ENCODE measurements around the gene CHD3. TPM values are rescaled to one million over a fixed set of nuclear protein-coding genes. Genes with fewer than 3 reads are reported as not detected.

The CHD3 gene
- total RNA-seq, 6 experiments from 2014 or later: 3.2 to 7.2 (median 5.1) TPM

DNA sequence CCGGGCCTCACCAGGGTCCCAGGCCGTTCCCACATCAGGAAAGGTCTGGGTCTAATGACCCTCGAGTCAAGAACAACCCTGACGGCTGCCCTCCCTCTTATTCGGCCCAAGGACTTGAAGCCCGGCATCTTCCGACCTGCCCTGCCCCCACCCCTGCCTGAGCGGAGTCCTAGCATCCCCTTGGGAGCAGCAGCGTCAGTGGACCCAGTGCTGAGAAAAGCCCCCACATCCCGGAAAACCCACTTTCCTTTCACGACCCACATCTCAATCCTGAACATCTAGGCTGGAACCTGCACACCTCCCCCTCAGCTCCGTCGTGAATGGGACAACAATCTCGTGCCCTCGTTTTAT is 33.0 kb upstream of the CHD3 start:
- ATAC-seq (no peak), DNase-seq (peak in 2 of 3 donors; percentile 44 to 59)
- H3K4me1 ChIP-seq: peaks cover 0 to 22% (median 7%) of the 10 kb centered on the region in 4 donors
- no peaks in the 10 kb centered on the region for H3K27me3 ChIP-seq
- H3K36me3 ChIP-seq: peaks cover 0 to 31% (median 9%) of the 10 kb centered on the region in 4 donors
- peak overlapping the region in 1 of 3 donors; percentile 84 for H3K27ac ChIP-seq
- no peaks in the 10 kb centered on the region for H3K9me3 ChIP-seq
- no peak for TF ChIP-seq POLR2A (IDR thresholded peaks at IDR 0.05)
- TF ChIP-seq, protein P1, sequence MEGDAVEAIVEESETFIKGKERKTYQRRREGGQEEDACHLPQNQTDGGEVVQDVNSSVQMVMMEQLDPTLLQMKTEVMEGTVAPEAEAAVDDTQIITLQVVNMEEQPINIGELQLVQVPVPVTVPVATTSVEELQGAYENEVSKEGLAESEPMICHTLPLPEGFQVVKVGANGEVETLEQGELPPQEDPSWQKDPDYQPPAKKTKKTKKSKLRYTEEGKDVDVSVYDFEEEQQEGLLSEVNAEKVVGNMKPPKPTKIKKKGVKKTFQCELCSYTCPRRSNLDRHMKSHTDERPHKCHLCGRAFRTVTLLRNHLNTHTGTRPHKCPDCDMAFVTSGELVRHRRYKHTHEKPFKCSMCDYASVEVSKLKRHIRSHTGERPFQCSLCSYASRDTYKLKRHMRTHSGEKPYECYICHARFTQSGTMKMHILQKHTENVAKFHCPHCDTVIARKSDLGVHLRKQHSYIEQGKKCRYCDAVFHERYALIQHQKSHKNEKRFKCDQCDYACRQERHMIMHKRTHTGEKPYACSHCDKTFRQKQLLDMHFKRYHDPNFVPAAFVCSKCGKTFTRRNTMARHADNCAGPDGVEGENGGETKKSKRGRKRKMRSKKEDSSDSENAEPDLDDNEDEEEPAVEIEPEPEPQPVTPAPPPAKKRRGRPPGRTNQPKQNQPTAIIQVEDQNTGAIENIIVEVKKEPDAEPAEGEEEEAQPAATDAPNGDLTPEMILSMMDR (IDR thresholded peaks at IDR 0.05): no peak
- intact Hi-C loops (cut with DNase I): no loop called here
- WGBS (ENCODE audit: insufficient coverage, low coverage, low lambda C conversion rate, missing lambda C conversion rate): 23% methylated on average over 9 of the region's 15 CpGs
- H3K4me3 ChIP-seq: no peak overlapping the region

- ATAC-seq (peak in 2 of 4 donors; percentile 0), DNase-seq (peak; percentile 69 to 70 (median 69))
- Histone ChIP-seq H3K4me3 (peak overlapping the region; percentile 72 to 97 (median 86)), H3K9me3 (no peaks in the 10 kb centered on the region), H3K27me3 (no peaks in the 10 kb centered on the region), H3K4me1 (peaks cover 0 to 22% (median 7%) of the 10 kb centered on the region in 4 donors), H3K36me3 (peaks cover 0 to 28% (median 8%) of the 10 kb centered on the region in 4 donors), H3K27ac (peak overlapping the region; percentile 73 to 84 (median 84))
- WGBS (ENCODE audit: insufficient coverage, low coverage, low lambda C conversion rate, missing lambda C conversion rate): 4% methylated on average over 14 of the region's 29 CpGs
- intact Hi-C loops (cut with DNase I): no loop called here
- TF ChIP-seq POLR2A (IDR thresholded peaks at IDR 0.05): no peak
These were observed 32.4 kb upstream of the CHD3 start for GRCh38 chr17:7856011-7856810.

GRCh38 chr17:7856811-7857712 is 31.5 kb upstream of the CHD3 start, which contains the start of gene NAA38:
TSS of gene NAA38 (minus strand) at chr17:7857559. CDS start at chr17:7857463, 96 bp downstream.
- Histone ChIP-seq H3K27ac (peak within 1 kb of the TSS; percentile 73 to 84 (median 84)), H3K27me3 (no peaks in the 10 kb centered on the region), H3K4me3 (peak within 1 kb of the TSS; percentile 72 to 97 (median 86)), H3K4me1 (peaks cover 0 to 22% (median 7%) of the 10 kb centered on the region in 4 donors), H3K36me3 (peaks cover 0 to 20% (median 7%) of the 10 kb centered on the region in 4 donors), H3K9me3 (no peaks in the 10 kb centered on the region)
- intact Hi-C loops (cut with DNase I): no loop called here
- DNase-seq (peak; percentile 96 to 98 (median 97)), ATAC-seq (peak; percentile 82 to 87 (median 86))
- peak; percentile 70 for TF ChIP-seq POLR2A (IDR thresholded peaks at IDR 0.05)
- TF ChIP-seq, protein P1 (IDR thresholded peaks at IDR 0.05): peak; percentile 30 to 54 (median 44)
- under 1% methylated on average over 32 of the region's 64 CpGs for WGBS (ENCODE audit: insufficient coverage, low coverage, low lambda C conversion rate, missing lambda C conversion rate)

DNA sequence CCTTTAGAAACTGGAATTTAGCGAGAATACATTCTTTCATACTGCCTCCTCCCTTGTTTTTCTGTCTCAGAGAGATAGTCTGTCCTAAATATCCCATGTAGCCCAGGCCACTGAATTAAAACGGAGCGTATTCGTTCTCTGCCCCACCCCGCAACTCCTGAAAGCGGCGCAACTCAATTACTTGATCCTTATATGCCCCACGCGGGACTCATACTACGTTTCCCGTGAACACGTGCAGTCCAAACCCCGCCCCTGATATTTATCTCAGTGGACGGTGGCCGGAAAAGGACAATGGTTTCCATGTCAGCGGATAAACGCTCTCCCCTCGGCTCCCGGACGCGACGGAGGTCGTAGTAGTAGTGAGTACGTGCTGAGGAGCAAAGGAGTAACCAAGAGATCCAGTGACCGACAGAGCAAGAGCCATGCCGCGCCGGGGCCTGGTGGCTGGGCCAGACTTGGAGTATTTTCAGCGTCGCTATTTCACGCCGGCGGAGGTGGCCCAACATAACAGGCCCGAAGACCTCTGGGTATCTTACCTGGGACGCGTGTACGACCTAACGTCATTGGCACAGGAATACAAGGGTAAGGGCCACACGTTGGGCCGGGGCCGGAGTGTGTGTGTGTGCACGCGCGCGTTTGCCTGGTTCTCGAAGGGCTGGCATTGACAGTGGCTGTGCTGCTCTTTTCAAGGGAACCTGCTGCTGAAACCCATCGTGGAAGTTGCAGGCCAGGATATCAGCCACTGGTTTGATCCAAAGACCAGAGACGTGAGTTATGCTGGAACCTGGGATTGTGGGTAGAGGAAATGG is 30.7 kb upstream of the CHD3 start, which contains the start of gene CYB5D1:
Gene CYB5D1, plus strand, starts transcription at position 291 of the 809 bp plus-strand sequence. Its CDS starts 132 bp downstream, at position 423.
- TF ChIP-seq, protein P1 (IDR thresholded peaks at IDR 0.05): no peak
- no peak for TF ChIP-seq POLR2A (IDR thresholded peaks at IDR 0.05)
- H3K4me1 ChIP-seq: peaks cover 0 to 24% (median 9%) of the 10 kb centered on the region in 4 donors
- H3K9me3 ChIP-seq: no peaks in the 10 kb centered on the region
- ATAC-seq: peak; percentile 62 to 72 (median 67)
- H3K36me3 ChIP-seq: peaks cover 0 to 12% (median 3%) of the 10 kb centered on the region in 4 donors
- peak within 1 kb of the TSS; percentile 73 to 84 (median 84) for H3K27ac ChIP-seq
- H3K4me3 ChIP-seq: peak within 1 kb of the TSS; percentile 72 to 97 (median 86)
- H3K27me3 ChIP-seq: no peaks in the 10 kb centered on the region
- WGBS (ENCODE audit: insufficient coverage, low coverage, low lambda C conversion rate, missing lambda C conversion rate): under 1% methylated on average over 34 of the region's 48 CpGs
- DNase-seq: peak; percentile 88 to 94 (median 92)
- intact Hi-C loops (cut with DNase I): no loop called here
